ENCODE measurements around the gene FBXO24. TPM values are rescaled to one million over a fixed set of nuclear protein-coding genes. Genes with fewer than 3 reads are reported as not detected.
"Not testable (repeated sequence)": the region's sequence is repeated elsewhere in the genome, so short reads cannot be mapped to it uniquely, and the experiment has no call there.

The FBXO24 gene
- total RNA-seq: 0.40 TPM
- long read RNA-seq, partial matches to known transcripts: 0 of 4 reads
- long read RNA-seq, other reads (novel, unspliced or antisense): 4 of 4 reads

DNA sequence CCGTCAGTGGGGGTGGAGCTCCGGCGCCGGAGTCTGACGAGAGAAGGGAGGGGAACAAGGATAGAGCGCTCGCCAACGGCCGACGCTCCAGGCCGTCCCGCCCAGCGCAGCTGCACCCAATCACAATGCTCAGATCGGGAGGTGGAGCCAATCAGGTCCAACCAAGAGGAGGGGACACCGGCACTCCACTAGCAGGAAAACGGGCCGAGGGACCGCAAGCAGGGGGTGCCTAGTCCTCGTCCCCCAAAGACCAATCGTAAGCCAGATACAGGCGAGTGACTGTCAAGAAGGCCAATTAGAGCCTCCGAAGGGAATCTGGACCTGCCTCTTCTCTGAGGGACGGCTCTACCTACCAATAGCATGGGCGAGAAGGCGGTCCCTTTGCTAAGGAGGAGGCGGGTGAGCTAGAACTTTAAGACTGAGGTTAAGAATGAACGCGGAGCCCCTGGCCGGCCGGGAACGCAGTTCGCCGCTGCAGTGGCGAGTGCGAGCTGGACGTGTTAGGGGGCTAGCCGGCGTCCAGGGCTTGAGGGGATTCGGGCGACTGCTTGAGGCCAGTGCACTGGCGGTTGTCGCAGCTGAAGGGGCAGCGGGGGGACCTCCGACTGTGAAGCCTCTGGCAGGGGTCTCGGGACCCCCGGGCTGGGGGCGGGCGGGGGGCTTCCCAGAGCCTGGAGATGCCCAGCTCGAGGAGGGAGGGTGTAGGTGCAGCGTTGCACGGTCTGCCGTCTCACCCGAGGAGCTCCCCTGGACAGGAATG lies at the start of gene FBXO24:
TSS of gene FBXO24 (plus strand) at position 63 of the 760 bp plus-strand sequence. CDS start at position 361, 298 bp downstream.
- intact Hi-C loops (cut with DNase I): loop anchor here (1.0 to 5.0 kb wide), 3 partner anchors 26 to 106 kb away; partner anchors contain the start of genes GIGYF1, GNB2 and MOSPD3
- DNase-seq (ENCODE audit: low spot score): peak; percentile 100

DNA sequence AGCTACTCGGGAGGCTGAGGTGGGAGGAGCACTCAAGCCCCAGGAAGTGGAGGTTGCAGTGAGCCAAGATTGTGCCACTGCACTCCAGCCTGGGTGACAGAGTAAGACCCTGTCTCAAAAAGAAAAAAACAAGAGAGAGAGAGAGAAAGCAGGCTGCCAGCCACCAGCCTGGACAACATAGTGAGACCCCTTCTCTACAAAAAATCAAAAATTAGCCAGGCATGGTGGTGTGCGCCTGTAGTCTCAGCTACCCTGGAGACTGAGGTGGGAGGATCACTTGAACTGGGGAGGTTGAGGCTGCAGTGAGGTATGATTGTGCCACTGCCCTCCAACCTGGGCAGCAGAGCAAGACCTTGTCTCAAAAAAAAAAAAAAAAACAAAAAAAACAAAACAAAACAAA lies 49.4 kb upstream of the FBXO24 start:
- intact Hi-C loops (cut with DNase I); DNase-seq (ENCODE audit: low spot score): not testable (repeated sequence)

- intact Hi-C loops (cut with DNase I): no loop called here
Observed at GRCh38 chr7:100538348-100538653, 47.8 kb upstream of the FBXO24 start.

DNA sequence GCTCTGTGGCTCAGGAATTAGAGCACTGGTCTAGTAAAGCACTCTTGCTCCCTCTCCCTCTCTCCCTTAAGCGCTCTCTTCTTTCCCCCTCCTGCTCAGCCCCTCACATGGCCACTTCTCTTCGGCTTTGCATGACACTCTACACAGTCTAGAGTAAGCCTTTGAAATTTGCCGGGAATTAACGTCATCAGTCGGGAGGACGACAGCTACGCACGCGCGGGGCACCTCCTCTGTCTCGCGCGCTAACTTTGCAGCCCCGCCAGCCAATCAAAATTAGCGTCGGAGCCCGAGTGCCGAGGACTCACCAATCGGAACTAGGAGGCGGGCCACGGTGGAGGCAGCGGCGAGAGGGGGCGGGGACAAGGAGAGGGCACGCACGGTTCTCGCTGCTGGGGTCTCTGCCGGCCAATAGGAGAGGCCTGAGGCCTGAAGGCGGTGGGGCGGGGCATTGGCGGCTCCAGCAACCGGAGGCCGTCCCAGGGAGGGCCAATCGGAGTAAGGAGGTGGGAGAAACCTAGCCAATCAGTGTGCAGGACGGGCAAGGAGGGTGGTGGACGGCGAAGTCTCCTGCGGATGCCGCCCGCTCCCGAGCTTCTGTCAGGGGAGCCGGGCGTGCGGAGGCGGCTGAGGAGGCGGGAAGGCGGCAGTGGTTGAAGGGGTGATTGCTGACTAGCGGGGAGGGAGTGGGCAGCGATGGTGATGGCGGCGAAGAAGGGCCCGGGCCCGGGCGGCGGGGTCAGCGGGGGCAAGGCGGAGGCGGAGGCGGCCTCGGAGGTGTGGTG lies 47.3 kb upstream of the FBXO24 start, which contains the start of gene AGFG2:
TSS of gene AGFG2 (plus strand) at position 550 of the 782 bp plus-strand sequence. CDS start at position 694, 144 bp downstream.
- DNase-seq (ENCODE audit: low spot score): peak; percentile 100
- intact Hi-C loops (cut with DNase I): no loop called here

More at GRCh38 chr7:100538348-100538653, 47.8 kb upstream of the FBXO24 start:
- no peak for DNase-seq (ENCODE audit: low spot score)

DNA sequence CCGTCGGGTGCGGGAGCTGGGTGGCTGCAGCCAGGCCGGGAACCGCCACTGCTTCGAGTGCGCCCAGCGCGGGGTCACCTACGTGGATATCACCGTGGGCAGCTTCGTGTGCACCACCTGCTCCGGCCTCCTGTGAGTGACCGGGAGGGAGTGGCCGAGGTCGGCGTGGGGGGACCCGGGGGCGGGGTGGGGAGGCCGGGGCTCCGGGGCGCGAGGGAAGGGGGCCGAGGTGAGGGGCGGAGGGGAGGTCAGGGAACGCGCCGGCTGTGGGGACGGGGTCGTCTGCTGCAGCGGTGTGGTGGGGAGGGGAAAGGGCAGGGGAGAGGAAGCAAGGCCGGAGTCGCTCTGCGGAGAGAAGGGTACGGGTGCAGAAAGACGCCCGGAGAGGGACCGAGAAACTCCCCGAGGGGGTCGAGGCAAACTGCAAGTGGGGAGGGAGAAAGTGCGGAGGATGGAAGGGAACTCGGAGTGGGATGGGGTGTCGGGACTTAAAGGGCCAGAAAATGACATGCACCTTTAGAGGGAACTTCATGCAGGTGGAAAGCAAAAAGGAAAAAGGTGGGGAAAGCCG lies 46.6 kb upstream of the FBXO24 start:
- intact Hi-C loops (cut with DNase I): no loop called here
- DNase-seq (ENCODE audit: low spot score): no peak

DNA sequence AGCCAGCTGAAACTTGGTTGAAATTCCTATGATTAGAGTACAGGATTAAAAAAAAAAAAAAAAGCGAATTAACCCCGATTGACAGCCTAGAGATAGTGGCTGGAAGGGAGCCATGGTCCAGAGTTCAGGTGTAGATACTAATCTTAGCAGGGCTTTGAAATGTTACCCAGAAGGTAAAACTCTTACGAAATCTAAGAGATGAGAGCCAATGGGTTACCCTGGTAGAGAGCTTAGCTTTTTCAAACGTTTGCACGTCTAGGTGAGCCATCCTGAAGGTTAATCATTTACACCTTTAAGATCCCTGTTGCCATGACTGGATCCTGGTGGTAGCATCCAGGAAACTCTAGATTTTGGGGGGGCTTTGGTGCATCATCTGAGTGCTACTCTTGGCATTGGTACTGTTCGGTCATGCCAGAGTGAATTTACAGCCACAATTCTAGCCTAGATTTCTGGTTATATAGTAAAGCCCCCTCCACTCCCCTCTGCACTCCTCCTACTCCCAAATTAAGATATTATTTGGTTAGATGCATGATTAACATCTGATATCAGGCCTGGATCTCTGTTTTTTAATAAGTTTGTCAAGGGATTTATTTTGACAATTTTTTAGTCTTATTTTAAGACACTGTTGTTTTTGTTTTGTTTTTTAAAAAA lies 45.9 kb upstream of the FBXO24 start:
- DNase-seq (ENCODE audit: low spot score): no peak
- intact Hi-C loops (cut with DNase I): no loop called here

GRCh38 chr7:100541309-100541708 lies 44.8 kb upstream of the FBXO24 start:
- intact Hi-C loops (cut with DNase I); DNase-seq (ENCODE audit: low spot score): not testable (repeated sequence)

GRCh38 chr7:100543586-100543985 lies 42.5 kb upstream of the FBXO24 start:
- intact Hi-C loops (cut with DNase I): no loop called here
- no peak for DNase-seq (ENCODE audit: low spot score)

DNA sequence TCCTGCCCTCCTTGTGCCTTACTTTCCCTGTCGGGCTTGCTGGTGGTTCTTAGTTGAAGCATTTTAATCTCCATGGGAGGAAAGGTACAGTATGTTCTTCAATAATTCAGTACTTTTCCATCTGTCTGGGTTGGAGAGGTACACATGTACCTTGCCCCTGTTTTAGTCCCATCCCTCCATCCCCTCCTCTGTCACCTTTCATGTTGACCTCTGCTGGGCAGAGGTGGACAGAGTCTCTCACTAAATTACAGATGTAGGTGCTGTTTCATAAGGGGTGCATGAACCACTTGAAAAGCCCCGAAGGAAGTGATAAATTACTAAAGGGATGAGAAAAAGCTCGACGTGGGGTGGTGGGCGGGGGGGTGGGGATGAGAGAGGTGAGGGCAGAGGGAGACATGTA lies 41.7 kb upstream of the FBXO24 start:
- intact Hi-C loops (cut with DNase I): no loop called here

GRCh38 chr7:100544967-100545359 lies 41.2 kb upstream of the FBXO24 start:
- no peak for DNase-seq (ENCODE audit: low spot score)
- intact Hi-C loops (cut with DNase I): loop anchor here (5.0 kb wide), 1 partner anchor 63 kb away; the partner anchor contains the start of gene NYAP1

More for the DNA sequence above, 41.7 kb upstream of the FBXO24 start:
- no peak for DNase-seq (ENCODE audit: low spot score)

- no peak for DNase-seq (ENCODE audit: low spot score)
- intact Hi-C loops (cut with DNase I): loop anchor here (5.0 kb wide), 1 partner anchor 63 kb away; the partner anchor contains the start of gene NYAP1
Observed at GRCh38 chr7:100545360-100546128, 40.6 kb upstream of the FBXO24 start.

DNA sequence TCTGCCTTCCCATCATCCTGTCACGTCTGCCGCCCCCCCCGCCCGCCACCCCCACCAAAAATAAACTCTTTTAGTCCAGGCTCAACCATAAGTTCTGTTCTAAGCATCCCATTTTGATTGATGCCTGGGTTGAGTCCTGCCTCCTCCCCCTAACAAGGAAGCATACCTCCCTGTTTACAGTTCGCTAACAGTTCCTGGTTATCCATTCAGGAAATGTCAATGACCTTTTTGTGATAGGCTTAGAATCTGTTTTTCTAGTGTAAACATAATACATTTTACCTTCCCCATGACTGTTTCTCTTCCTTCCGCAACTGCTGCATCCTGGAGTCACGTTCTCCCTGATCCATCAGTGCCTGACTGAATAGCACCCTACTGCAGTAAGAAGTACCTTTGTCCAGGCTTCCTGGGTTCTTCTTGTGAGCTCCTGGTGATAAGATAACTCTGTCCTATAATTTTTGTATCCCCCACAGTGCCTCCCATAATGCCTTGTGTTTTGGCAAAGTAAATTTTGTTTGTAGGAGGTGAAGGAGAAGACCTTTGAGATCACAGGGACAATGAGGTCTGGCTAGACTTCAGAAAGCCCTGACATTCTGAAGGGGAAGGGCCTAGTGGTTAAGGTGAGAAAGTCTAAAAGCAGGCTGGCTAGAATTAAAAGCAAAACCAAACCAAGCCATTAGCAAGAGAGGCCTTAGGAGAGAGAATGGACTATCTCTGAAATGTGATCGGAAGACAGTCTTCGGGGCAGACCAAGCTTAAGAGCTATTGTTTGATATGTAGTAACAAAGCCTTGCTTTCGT lies 39.8 kb upstream of the FBXO24 start:
- intact Hi-C loops (cut with DNase I): loop anchor here (5.0 kb wide), 1 partner anchor 64 kb away; the partner anchor contains the start of gene NYAP1
- no peak for DNase-seq (ENCODE audit: low spot score)

DNA sequence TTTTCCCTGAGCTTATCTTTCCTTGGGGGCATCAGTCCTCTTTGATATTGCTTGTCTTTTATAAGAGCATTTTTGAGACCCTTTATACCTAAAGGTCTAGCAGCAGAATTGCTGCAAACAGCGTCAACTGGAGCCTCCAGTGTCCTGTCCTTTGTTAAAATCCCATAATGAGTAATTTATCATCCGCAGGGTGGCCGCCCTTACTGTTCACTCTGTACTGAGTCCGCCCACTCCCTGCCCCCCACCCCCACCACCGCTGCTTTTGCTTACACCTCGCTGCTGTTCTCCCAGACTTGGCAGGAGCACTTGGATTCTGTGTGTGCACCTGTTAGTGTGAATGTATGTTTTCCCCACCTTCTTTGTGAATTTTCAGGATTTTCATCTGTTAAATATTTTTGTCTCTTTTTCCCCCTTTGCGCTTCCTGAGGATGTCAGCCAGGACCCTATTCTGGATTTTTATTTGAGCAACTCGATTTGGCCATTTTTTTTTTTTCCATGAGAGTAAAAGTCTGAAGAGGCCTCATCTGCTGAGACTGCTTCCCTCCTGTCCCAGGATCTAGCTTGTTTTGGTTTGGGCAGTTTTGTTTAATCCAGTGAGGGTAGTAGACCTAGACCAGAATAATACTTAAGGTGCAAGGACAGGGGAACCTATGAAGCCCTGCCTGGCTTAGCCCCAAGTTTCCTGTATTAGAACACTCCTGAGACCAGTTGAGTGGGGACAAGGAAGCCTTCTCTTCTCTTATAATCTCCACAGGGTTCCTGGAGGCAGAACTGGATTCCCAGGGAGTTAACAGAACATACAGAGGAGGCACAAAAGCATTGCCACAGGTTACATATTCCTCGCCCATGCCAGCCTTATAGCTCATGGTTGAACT lies 39.0 kb upstream of the FBXO24 start:
- DNase-seq (ENCODE audit: low spot score): no peak
- intact Hi-C loops (cut with DNase I): loop anchor here (5.0 kb wide), 1 partner anchor 65 kb away; the partner anchor contains the start of gene NYAP1

- DNase-seq (ENCODE audit: low spot score): no peak
- intact Hi-C loops (cut with DNase I): loop anchor here (5.0 kb wide), 1 partner anchor 66 kb away; the partner anchor contains the start of gene NYAP1
Observed at GRCh38 chr7:100547872-100548271, 38.3 kb upstream of the FBXO24 start.

DNA sequence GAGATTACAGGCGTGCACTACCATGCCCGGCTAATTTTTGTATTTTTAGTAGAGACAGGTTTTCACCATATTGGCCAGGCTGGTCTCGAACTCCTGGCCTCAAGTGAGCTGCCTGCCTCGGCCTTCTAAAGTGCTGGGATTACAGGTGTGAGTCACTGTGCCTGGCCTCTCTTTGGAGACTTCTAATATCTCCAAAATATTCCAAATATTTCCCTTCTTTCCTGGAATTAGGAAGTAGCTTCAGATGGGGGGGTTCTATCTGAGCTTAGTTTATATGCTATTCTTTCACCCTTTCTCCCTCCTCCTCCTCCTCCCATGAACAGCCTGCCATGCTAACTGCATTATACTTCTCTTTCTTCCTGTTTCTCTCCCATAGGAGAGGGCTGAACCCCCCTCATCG lies 37.7 kb upstream of the FBXO24 start:
- not testable (repeated sequence) for DNase-seq (ENCODE audit: low spot score)
- intact Hi-C loops (cut with DNase I): loop anchor here (5.0 kb wide), 1 partner anchor 66 kb away; the partner anchor contains the start of gene NYAP1

- DNase-seq (ENCODE audit: low spot score): no peak
- intact Hi-C loops (cut with DNase I): no loop called here
Observed at GRCh38 chr7:100552532-100552931, 33.6 kb upstream of the FBXO24 start.

DNA sequence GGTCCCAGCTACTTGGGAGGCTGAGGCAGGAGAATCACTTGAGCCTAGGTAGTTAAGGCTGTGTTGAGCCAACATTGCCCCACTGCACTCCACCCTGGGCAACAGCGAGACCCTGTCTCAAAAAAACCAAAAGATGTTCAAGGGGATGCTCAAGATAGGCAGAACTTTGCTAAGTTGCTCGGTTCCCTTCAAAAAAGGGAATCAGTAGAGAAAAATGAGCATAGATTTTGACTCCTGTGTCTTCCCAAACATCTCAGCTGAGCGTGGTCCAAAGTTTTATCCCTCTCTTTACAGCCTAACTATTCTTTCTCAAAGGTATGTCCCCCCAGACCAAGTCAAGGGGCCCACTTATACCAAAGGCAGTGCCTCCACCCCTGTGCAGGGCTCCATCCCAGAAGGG lies 33.1 kb upstream of the FBXO24 start:
- intact Hi-C loops (cut with DNase I): no loop called here
- no peak for DNase-seq (ENCODE audit: low spot score)

Data from cardiac septum (tissue), 1 donor.